NCI-H146 (cell line): ENCODE measurements around the gene KCNG2.

ENCODE experiments used
- DNase-seq: peaks from one replicate; lab custom pipeline; 2025; lab: John Stamatoyannopoulos, UW

The KCNG2 gene

GRCh38 chr18:79819064-79819967 lies 21.6 kb downstream of the KCNG2 start:
- no peak for DNase-seq

GRCh38 chr18:79819968-79820351 lies 22.2 kb downstream of the KCNG2 start:
- DNase-seq: no peak

- no peak for DNase-seq
These were observed 25.4 kb downstream of the KCNG2 start for GRCh38 chr18:79823120-79823519.

- DNase-seq: no peak
These were observed 28.2 kb downstream of the KCNG2 start for GRCh38 chr18:79825913-79826312.

- no peak for DNase-seq
These were observed 29.2 kb downstream of the KCNG2 start for GRCh38 chr18:79826966-79827365.

GRCh38 chr18:79828258-79828657 lies 30.5 kb downstream of the KCNG2 start:
- DNase-seq: no peak

GRCh38 chr18:79829136-79829854 lies 31.6 kb downstream of the KCNG2 start:
- no peak for DNase-seq

- DNase-seq: no peak
These were observed 34.4 kb downstream of the KCNG2 start for GRCh38 chr18:79832169-79832568.

GRCh38 chr18:79834834-79835233 lies 37.1 kb downstream of the KCNG2 start:
- DNase-seq: no peak

- no peak for DNase-seq
These were observed 44.2 kb downstream of the KCNG2 start for GRCh38 chr18:79841936-79842335.

GRCh38 chr18:79844999-79845563 lies 47.3 kb downstream of the KCNG2 start:
- DNase-seq: no peak

- DNase-seq: no peak
These were observed 49.3 kb downstream of the KCNG2 start for GRCh38 chr18:79846936-79847557.

- DNase-seq: no peak
These were observed 50.0 kb downstream of the KCNG2 start for GRCh38 chr18:79847606-79848293.

GRCh38 chr18:79848294-79848578 lies 50.5 kb downstream of the KCNG2 start:
- no peak for DNase-seq

GRCh38 chr18:79848579-79849327 lies 51.0 kb downstream of the KCNG2 start:
- DNase-seq: no peak

GRCh38 chr18:79849328-79850207 lies 51.8 kb downstream of the KCNG2 start:
- no peak for DNase-seq

GRCh38 chr18:79850731-79851130 lies 53.0 kb downstream of the KCNG2 start:
- no peak for DNase-seq

GRCh38 chr18:79851489-79851888 lies 53.8 kb downstream of the KCNG2 start:
- DNase-seq: no peak

- DNase-seq: no peak
These were observed 54.2 kb downstream of the KCNG2 start for GRCh38 chr18:79851950-79852349.

- DNase-seq: no peak
These were observed 55.0 kb downstream of the KCNG2 start for GRCh38 chr18:79852561-79853302.
